Fibroblast of mammary gland (primary cell): ENCODE measurements around the gene PCDH10.
"Not testable (repeated sequence)": the region's sequence is repeated elsewhere in the genome, so short reads cannot be mapped to it uniquely, and the experiment has no call there.

ENCODE experiments used
- DNase-seq: peaks from one replicate; pipeline ENCODE4 v3.0.0-alpha.2; 2010; ENCODE audit warnings: low read depth
- H3K4me3 ChIP-seq: 2 replicates; pipeline ENCODE4 v1.5.1; 2011; ENCODE audit warnings: low read depth, mild to moderate bottlenecking, low read length, moderate library complexity; ENCODE audit not compliant: control insufficient read depth
- TF ChIP-seq, protein P1 (sequence below): conservative IDR thresholded peaks from 2 replicates; pipeline ENCODE4 v1.5.1; 2011; ENCODE audit warnings: low read depth, low read length, inconsistent platforms; ENCODE audit not compliant: control insufficient read depth, insufficient read depth

PCDH10 gene

GRCh38 chr4:133189147-133189517 lies 40.0 kb downstream of the PCDH10 start:
- no peak overlapping the region for H3K4me3 ChIP-seq
- DNase-seq = no peak
- TF ChIP-seq, protein P1, sequence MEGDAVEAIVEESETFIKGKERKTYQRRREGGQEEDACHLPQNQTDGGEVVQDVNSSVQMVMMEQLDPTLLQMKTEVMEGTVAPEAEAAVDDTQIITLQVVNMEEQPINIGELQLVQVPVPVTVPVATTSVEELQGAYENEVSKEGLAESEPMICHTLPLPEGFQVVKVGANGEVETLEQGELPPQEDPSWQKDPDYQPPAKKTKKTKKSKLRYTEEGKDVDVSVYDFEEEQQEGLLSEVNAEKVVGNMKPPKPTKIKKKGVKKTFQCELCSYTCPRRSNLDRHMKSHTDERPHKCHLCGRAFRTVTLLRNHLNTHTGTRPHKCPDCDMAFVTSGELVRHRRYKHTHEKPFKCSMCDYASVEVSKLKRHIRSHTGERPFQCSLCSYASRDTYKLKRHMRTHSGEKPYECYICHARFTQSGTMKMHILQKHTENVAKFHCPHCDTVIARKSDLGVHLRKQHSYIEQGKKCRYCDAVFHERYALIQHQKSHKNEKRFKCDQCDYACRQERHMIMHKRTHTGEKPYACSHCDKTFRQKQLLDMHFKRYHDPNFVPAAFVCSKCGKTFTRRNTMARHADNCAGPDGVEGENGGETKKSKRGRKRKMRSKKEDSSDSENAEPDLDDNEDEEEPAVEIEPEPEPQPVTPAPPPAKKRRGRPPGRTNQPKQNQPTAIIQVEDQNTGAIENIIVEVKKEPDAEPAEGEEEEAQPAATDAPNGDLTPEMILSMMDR = no peak

DNA sequence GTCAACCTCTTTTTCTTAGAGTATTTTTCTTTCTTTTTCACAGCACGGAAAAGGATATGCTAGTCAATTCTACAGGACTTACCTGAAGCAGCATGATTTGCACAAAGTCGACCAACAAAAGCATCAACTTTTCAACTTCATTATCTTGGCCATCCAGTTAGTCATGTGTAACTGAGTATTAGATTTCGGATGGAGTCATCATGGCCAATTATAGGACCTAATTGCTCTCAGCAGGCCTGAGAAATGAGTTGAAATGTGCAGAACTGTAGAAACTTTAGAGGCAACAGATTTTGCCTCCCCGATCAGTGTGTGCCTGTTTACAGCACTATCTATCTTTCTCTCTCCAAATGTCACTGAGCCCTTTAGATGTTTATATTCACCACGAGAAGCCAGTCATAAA lies 41.0 kb downstream of the PCDH10 start:
- no peak for DNase-seq
- TF ChIP-seq, protein P1 = no peak
- H3K4me3 ChIP-seq = no peak overlapping the region

- no peak for DNase-seq
Measured at GRCh38 chr4:133208694-133209285, 59.7 kb downstream of the PCDH10 start.

DNA sequence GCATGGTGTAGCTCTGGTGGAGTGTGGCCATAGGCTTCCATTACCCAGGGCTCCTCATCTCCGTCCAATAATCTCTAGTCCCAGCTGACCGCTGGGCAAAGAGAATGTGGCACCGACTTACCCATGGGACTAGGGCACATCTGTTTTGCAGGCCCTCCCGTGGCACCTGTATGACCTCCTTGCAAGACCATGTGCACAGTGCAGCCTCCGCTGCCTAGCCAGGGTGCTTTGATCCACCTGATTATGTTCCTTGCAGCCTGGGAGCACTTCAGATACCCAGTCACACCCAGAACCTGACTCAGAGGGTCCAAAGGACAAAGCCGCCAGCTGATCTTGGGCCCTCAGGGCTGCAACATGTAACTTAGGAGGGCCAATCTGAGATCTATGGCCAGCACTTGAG lies 84.8 kb downstream of the PCDH10 start:
- H3K4me3 ChIP-seq = no peak overlapping the region
- DNase-seq = no peak
- TF ChIP-seq, protein P1 = no peak

More at GRCh38 chr4:133208694-133209285, 59.7 kb downstream of the PCDH10 start:
- H3K4me3 ChIP-seq = no peak overlapping the region
- TF ChIP-seq, protein P1 = no peak

DNA sequence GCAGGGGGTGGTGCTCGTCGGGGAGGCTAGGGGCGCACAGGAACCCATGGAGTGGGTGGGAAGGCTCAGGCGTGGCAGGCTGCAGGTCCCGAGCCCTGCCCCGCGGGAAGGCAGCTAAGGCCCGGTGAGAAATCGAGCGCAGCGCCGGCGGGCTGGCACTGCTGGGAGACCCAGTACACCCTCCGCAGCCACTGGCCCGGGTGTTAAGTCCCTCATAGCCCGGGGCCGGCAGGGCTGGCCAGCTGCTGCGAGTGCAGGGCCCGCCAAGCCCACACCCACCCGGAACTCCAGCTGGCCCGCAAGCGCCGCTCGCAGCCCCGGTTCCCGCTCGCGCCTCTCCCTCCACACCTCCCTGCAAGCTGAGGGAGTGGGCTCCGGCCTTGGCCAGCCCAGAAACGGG lies 91.4 kb downstream of the PCDH10 start:
- DNase-seq, H3K4me3 ChIP-seq: not testable (repeated sequence)
